ENCODE results near the gene DENND11. TPM values are rescaled to one million over a fixed set of nuclear protein-coding genes. Genes with fewer than 3 reads are reported as not detected.

DENND11 gene
- total and polyA plus RNA-seq, 2 donors from 2014 or later = 6.1 to 22.6 TPM

GRCh38 chr7:141659501-141659900 is 42.5 kb downstream of the DENND11 start:
- Histone ChIP-seq H3K4me1 (ENCODE audit: control insufficient read depth in 2 of 3, insufficient read depth in 2 of 3, low read depth in 1 of 3, low read length in 3 of 3) (peaks cover 0 to 12% (median 5%) of the 10 kb centered on the region in 3 donors), H3K36me3 (ENCODE audit: control insufficient read depth in 2 of 3, insufficient read depth in 3 of 3, low read length in 3 of 3) (peaks cover 0 to 36% (median 5%) of the 10 kb centered on the region in 3 donors), H3K4me3 (ENCODE audit: low read length in 3 of 3) (no peak overlapping the region), H3K27me3 (ENCODE audit: control insufficient read depth, insufficient read depth, low read length) (no peaks in the 10 kb centered on the region), H3K9ac (ENCODE audit: low read length in 3 of 3) (no peak overlapping the region), H3K27ac (ENCODE audit: low read depth in 2 of 2, low read length in 2 of 2) (no peak overlapping the region), H3K9me3 (ENCODE audit: control insufficient read depth in 2 of 3, insufficient read depth in 1 of 3, low read length in 3 of 3) (no peaks in the 10 kb centered on the region)
- no peak for FAIRE-seq
- TF ChIP-seq CTCF (IDR thresholded peaks at IDR 0.05; ENCODE audit: borderline replicate concordance, extremely low read depth, insufficient read depth) = no peak
- DNase-seq = no peak
- intact Hi-C loops (cut with DNase I) = no loop called here

GRCh38 chr7:141654551-141654950 is 47.4 kb downstream of the DENND11 start:
- Histone ChIP-seq H3K27me3 (ENCODE audit: control insufficient read depth, insufficient read depth, low read length) (no peaks in the 10 kb centered on the region), H3K4me3 (ENCODE audit: low read length in 3 of 3) (no peak overlapping the region), H3K9me3 (ENCODE audit: control insufficient read depth in 2 of 3, insufficient read depth in 1 of 3, low read length in 3 of 3) (no peaks in the 10 kb centered on the region), H3K36me3 (ENCODE audit: control insufficient read depth in 2 of 3, insufficient read depth in 3 of 3, low read length in 3 of 3) (peaks cover 0 to 8% (median 2%) of the 10 kb centered on the region in 3 donors), H3K9ac (ENCODE audit: low read length in 3 of 3) (peak overlapping the region in 1 of 3 donors; percentile 14), H3K27ac (ENCODE audit: low read depth in 2 of 2, low read length in 2 of 2) (no peak overlapping the region), H3K4me1 (ENCODE audit: control insufficient read depth in 2 of 3, insufficient read depth in 2 of 3, low read depth in 1 of 3, low read length in 3 of 3) (peaks cover 6 to 13% (median 8%) of the 10 kb centered on the region in 3 donors)
- intact Hi-C loops (cut with DNase I) = no loop called here
- FAIRE-seq (peak; percentile 11), DNase-seq (peak in 4 of 5 donors; percentile 58 to 87 (median 76))
- peak; percentile 80 for TF ChIP-seq CTCF (IDR thresholded peaks at IDR 0.05; ENCODE audit: borderline replicate concordance, extremely low read depth, insufficient read depth)

- intact Hi-C loops (cut with DNase I) = no loop called here
- H3K4me1 ChIP-seq (ENCODE audit: control insufficient read depth in 2 of 3, insufficient read depth in 2 of 3, low read depth in 1 of 3, low read length in 3 of 3) = peaks cover 6 to 29% (median 11%) of the 10 kb centered on the region in 3 donors
- no peak for DNase-seq
- TF ChIP-seq CTCF (IDR thresholded peaks at IDR 0.05; ENCODE audit: borderline replicate concordance, extremely low read depth, insufficient read depth) = no peak
- no peaks in the 10 kb centered on the region for H3K27me3 ChIP-seq (ENCODE audit: control insufficient read depth, insufficient read depth, low read length)
- peaks cover 0 to 7% (median 2%) of the 10 kb centered on the region in 3 donors for H3K36me3 ChIP-seq (ENCODE audit: control insufficient read depth in 2 of 3, insufficient read depth in 3 of 3, low read length in 3 of 3)
- no peak overlapping the region for H3K9ac ChIP-seq (ENCODE audit: low read length in 3 of 3)
- no peak overlapping the region for H3K4me3 ChIP-seq (ENCODE audit: low read length in 3 of 3)
- no peaks in the 10 kb centered on the region for H3K9me3 ChIP-seq (ENCODE audit: control insufficient read depth in 2 of 3, insufficient read depth in 1 of 3, low read length in 3 of 3)
- no peak overlapping the region for H3K27ac ChIP-seq (ENCODE audit: low read depth in 2 of 2, low read length in 2 of 2)
- no peak for FAIRE-seq
Observed at GRCh38 chr7:141652691-141653090, 49.3 kb downstream of the DENND11 start.

Other genes starting within 250 kb of the DENND11 start
- gene AGK, start 150.8 kb downstream of the DENND11 start, total RNA-seq = 30.7 TPM
- 17.7 TPM for gene AGK, start 150.8 kb downstream of the DENND11 start, polyA plus RNA-seq (ENCODE audit: insufficient read depth, low read depth, low replicate concordance)
- 0.06 TPM for gene WEE2, start 6.2 kb upstream of the DENND11 start, total RNA-seq
- 0.13 TPM for gene WEE2, start 6.2 kb upstream of the DENND11 start, polyA plus RNA-seq (ENCODE audit: insufficient read depth, low read depth, low replicate concordance)
- gene SSBP1, start 36.2 kb upstream of the DENND11 start, total RNA-seq = 90.2 TPM
- 190 TPM for gene SSBP1, start 36.2 kb upstream of the DENND11 start, polyA plus RNA-seq (ENCODE audit: insufficient read depth, low read depth, low replicate concordance)
- 2.7 TPM for gene TAS2R3, start 61.9 kb upstream of the DENND11 start, total RNA-seq
- not detected for gene TAS2R3, start 61.9 kb upstream of the DENND11 start, polyA plus RNA-seq (ENCODE audit: insufficient read depth, low read depth, low replicate concordance)
- gene TAS2R4, start 74.5 kb upstream of the DENND11 start, total RNA-seq = 2.5 TPM
- gene TAS2R4, start 74.5 kb upstream of the DENND11 start, polyA plus RNA-seq (ENCODE audit: insufficient read depth, low read depth, low replicate concordance) = not detected
- gene TAS2R5, start 88.1 kb upstream of the DENND11 start, total RNA-seq = 2.5 TPM
- not detected for gene TAS2R5, start 88.1 kb upstream of the DENND11 start, polyA plus RNA-seq (ENCODE audit: insufficient read depth, low read depth, low replicate concordance)
- gene PRSS37, start 139.3 kb upstream of the DENND11 start, total RNA-seq = not detected
- not detected for gene PRSS37, start 139.3 kb upstream of the DENND11 start, polyA plus RNA-seq (ENCODE audit: insufficient read depth, low read depth, low replicate concordance)
- 0.22 TPM for gene OR9A4, start 214.2 kb upstream of the DENND11 start, total RNA-seq
- not detected for gene OR9A4, start 214.2 kb upstream of the DENND11 start, polyA plus RNA-seq (ENCODE audit: insufficient read depth, low read depth, low replicate concordance)
- 2.9 TPM for gene CLEC5A, start 244.8 kb upstream of the DENND11 start, total RNA-seq
- gene CLEC5A, start 244.8 kb upstream of the DENND11 start, polyA plus RNA-seq (ENCODE audit: insufficient read depth, low read depth, low replicate concordance) = not detected